CD4-positive, alpha-beta T cell treated with Interleukin-15 for 4 hours (primary cell): ENCODE data around the gene SAT2.
"Not testable (repeated sequence)": the region's sequence is repeated elsewhere in the genome, so short reads cannot be mapped to it uniquely, and the experiment has no call there.

Source experiments
- DNase-seq: peaks from one replicate; pipeline ENCODE4 v3.0.0-alpha.2; 2020; ENCODE audit warnings: low spot score

Gene SAT2

DNA sequence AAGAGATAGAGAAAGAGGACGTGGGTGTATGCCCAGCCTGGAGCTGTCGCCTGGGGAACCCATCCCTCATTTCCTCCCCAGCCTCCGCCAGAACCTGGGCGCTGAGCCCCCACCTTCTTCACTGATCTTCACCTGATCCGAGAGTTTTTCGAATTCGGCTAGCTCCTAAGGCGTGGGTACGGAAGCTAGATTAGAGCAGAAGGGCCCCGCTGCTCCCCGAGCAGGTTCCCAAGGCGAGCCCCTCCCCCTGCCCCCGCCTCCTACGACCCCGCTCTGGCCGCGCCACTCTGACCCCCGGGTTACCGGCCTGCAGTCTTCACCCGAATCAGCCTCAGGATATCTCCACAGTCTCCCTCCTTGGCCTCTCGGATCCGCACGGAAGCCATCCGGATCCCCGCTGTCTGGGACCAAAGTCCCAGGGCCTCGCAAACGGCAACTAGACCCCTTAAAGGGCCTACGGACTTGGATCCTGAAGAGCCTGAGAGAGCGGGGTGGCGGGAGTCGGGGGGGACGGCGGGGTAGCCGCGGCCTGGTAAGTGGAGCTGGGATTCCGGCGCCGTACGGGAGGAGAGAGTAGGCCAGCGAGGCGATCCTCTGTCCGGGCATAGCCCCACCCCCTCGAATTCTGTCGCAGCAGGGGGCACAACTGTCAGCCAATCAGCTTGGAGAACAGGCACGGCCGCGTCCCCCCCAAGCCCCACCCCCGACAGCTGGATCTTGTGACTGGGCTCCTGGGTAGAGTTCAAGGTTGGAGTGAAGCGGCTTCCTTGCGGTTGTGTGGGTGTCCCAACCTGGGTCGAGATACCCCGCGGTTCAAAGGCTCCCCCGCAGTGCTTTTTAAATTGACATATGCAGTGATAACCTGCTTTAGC lies at the start of gene SAT2:
SAT2 (minus strand) TSS at position 572 of the 872 bp plus-strand sequence; CDS start at position 386, 186 bp downstream.
- peak; percentile 85 for DNase-seq

DNA sequence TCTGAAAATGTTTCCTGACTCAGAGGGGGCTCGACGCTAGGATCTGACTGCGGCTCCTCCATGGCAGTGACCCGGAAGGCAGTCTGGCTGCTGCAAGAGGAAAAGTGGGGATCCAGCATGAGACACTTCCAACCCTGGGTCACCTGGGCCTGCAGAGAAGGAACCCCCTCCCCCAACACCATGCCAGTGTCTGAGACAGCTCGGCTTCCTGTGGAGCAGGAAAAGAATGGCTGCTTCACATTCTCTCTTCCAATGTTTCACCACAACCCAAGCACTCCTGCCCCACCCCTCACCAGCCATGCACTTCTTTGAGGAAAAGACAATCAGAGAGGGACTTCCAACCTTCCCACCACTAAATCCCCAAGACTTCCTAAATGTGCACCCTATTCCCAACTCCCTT lies 48.9 kb upstream of the SAT2 start:
- DNase-seq: no peak

DNA sequence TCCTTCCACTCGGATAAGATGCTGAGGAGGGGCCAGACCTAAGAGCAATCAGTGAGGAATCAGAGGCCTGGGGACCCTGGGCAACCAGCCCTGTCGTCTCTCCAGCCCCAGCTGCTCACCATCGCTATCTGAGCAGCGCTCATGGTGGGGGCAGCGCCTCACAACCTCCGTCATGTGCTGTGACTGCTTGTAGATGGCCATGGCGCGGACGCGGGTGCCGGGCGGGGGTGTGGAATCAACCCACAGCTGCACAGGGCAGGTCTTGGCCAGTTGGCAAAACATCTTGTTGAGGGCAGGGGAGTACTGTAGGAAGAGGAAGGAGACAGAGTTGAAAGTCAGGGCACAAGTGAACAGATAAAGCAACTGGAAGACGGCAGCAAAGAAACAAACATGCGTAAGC lies 47.3 kb upstream of the SAT2 start:
- DNase-seq: no peak

DNA sequence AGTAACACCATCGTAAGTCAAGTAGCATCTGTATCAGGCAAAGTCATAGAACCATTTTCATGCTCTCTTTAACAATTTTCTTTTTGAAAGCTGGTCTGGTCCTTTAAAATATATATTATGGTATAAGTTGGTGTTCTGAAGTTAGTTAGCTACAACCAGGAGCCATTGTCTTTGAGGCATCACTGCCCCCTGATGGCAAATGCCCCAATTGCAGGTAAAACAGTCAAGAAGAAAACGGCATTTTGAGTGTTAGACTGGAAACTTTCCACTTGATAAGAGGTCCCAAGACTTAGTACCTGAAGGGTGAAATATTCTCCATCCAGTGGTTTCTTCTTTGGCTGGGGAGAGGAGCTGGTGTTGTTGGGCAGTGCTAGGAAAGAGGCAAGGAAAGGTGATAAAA lies 45.6 kb upstream of the SAT2 start:
- peak; percentile 18 for DNase-seq

DNA sequence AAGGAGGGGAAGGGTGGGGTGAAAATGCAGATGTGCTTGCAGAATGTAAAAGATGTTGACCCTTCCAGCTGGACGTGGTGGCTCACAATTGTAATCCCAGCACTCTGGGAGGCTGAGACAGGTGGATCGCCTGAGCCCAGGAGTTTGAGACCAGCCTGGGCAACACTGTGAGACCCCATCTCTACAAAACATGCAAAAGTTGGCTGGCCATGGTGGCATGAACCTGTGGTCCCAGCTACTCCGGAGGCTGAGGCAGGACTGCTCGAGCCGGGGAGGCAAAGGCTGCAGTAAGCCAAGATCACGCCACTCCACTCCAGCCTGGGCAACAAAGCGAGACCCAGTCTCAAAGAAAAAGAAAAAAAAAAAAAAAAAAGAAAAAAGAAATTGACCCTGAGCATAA lies 40.9 kb upstream of the SAT2 start:
- no peak for DNase-seq

DNA sequence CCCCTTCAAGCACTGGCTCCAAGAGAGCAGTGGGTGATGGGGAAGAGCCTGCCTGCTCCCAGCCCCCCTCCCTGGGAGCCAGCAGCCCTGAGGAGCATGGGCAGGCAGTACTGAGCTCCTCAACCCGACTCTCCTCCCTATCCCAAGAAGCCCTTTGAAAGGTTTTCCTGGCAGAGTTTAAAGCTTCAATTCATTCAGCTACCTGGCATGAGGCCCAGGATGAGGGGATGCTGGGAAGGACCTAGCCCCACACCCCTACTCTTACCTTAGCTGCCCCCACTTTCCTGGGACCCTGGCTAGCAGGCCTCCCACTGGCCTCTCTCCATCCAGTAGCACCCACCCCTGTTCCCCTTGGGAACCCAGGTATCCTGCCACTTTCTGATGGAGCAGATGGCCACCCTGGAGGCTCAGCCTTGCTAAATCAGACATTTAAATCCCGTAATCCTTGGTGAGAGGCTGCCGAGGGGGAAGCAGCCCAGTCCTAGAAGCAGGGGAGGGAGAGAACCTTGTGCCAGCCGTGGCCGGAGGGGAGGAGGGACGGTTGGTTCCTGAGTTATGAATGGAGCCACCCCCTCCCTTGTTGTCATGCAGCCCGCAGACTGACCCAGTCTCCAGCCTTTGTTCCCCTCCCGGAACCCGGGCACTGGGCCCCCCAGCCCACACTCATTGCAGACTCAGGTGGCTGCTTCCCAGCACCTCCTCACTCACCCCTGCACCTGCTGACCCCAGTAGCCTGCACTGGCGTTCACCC lies 40.2 kb upstream of the SAT2 start:
- DNase-seq: no peak

DNA sequence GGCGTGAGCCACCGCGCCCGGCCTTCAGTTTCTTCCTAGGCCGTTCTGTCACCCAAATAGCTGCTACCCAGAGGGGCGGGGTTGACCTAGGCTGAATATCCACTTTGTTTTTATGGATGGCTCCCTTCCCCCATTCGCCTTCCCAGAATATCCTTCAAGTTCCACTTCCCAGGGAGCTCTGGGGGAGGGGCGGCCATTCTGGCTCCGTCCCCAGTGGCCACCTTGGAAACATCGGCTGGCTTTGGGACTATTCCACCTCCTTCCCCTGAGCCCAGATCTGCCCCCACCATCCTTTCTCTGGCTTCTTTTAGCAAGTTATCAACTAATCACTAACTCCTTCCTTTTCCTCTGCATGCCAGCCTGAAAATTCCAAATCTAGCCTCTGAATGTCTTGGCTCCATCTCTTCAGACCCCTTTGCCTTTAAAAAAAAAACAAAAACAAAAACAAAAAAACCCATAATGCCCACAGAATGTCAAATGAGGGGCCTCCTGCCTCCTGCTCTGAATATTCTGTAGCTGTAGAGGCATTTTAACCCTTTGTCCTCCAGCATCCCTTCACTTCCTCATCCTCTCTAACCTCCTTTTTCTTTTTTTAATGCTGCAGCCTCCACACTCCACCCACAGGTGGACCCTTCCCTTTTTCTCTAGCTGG lies 29.5 kb upstream of the SAT2 start:
- no peak for DNase-seq

DNA sequence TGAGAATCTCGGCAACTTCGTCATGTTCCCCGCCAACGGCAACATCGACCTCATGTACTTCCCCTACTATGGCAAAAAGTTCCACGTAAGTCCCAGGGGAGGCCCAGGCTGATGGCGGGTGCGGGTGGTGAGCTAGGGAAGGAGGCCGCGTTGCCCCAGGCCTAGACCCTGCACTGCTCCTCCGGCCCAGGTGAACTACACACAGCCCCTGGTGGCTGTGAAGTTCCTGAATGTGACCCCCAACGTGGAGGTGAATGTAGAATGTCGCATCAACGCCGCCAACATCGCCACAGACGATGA lies 27.9 kb upstream of the SAT2 start:
- no peak for DNase-seq

DNA sequence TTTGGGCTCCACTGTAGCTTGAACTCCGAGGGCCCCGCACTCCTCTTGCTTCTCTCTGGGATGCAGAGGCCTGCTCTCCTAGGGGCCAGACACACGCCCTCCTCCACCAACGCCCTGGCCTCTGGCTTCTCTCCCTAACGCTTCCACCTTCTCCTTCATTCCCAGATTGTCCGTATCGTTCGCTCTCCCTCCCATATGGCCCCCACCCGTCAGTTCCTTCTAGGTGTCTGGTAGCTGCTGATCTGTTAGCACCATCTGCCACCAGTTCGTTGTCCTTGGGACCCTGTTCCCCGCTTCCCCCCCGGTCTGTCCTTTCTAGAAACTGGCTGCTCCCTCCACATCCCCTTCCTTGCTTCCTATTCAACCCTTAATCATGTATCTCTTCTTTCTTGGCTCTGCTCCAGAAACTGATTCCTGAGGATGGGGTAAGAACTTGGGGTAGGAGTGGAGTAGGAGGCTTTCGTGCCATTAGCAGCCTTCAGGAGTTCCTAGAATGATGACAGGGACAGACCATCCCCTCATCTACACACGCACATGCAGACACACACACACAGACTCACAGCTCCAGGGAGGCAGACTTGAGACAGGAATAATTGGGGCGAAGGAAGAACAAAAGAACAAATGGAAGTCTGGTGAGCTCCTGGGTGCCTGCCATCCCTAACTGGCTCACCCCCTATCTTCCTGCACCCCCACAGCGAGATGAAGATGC lies 27.4 kb upstream of the SAT2 start:
- DNase-seq: no peak

DNA sequence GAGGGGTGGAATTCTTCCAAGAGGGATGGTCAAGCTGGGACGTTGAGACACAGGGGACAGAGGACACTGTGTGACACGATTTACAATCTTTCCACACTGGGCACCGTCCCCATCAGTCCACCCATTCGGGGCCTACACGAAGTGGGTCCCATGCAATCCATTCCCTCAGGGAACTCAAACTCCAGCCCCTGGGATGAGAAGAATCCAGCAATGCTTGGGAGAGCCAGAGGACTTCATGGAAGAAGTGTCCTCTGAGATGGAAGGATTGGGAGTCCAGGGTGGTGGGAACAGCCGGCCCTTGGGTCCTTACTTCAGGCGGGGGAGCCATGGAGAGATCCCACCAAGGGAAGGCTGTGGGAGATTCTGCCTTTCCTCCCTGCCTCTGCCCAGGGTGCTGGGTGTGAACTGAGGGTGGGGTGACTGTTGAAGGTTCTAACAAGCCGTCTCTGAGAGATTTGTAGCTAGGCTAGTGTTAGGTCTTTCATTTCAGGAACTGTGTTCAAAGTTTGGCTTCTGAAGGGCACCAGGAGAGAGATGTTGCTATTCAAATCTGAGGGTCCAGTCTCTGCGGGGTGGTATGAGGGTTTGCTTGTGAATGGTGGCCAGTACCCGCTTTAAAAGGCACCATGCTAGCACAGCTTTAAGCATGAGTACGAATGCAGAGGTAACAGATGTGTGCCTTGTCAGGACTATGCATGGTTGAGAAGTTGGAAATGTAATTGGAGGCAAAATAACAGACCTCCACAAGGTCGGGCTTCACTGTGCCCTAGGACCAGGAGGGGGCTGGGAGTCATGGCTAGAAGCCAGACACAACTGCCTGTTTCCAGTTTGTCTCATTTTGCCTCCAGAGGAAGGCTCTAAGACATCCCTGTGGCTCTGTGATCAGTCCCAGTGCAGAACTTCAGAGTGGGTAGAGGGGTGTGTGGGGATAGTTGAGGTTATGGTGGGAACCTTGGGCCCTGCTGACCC lies 25.1 kb upstream of the SAT2 start:
- DNase-seq: no peak

DNA sequence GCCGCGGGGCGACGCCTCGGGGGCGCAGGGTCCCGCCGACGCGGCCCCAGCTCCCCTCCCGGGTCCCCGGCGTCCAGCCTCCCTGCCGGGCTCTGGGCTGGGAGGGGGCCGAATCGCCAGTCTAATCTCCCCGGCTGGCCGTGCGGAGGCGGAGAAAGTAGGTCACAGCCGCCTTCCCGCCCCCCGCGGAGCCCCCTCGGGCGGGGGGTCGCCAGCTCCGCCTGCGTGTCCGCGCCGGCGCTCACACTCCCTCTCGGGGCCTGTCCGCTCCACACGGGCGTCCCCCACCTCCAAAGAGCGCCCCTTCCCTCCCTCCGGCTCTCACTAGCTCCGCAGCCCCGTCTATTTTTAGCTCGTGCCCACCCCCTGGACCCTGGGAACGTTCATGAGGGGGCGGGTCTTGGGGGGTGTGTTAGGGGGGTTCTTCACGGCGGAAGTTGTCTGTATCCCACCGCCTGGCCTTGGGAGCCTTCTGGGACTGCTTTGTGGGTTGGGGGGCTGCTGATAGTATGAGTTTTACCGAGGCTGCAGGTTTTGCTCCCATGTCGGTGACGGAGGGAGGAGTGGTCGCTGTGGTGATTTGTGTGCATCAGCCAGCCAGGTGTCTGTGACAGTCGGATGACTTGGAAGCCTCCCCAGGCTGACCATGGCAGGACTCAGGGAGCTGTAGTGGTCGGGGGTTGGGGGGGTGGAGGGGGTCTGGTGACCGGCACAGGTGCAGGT lies 24.2 kb upstream of the SAT2 start:
- no peak for DNase-seq

DNA sequence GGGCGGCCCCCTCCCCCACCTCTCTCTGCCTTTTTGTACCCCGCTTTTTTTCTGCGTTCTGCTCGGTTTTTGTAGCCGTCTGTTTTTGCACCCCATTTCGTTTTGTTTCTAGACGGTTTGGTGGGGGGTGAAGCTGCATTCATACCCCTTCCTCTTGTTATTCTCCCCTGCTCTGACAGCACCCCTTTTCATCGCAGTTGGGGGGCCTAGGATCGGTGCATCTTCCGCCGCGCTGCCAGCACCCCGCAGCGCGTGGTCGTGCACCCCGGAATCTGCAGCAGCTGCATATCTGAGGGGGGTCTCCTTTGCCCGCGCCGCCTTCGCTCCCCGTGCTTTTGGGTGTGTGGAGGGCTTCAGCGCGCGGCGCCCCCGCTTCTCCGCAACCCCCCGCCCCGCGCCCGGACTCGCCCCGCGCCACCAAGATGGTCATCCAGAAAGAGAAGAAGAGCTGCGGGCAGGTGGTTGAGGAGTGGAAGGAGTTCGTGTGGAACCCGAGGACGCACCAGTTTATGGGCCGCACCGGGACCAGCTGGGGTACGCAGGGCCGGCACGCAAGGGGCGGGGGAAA lies 23.6 kb upstream of the SAT2 start:
- no peak for DNase-seq

DNA sequence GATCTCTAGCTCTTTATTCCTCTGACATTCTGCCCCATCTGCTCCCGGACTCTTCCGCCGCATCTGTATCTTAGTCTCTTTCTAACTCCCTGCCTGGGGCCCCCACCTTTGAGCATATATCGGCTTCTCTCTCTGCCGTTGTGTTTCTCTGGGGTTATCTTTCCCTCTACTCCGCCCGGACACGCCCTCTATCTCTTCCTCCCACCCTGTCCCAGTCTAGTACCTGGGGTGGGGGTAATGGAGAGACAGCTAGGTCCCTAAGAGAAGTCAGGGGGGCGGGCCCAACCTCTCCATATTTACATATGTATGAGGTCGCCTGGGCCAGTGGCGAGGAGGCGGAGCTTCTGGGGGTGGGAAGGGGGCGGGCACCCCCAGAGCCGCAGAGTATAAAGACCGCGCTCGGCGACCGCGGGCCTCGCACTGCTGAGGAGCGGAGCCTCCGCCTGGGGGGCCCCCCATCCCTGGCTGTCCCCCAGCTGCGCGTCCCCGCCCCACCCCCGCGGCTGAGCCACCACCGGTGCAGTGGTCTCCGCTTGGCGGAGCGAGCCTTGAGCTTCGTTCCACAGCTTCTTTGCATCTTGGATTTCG lies 23.0 kb upstream of the SAT2 start, which contains the start of gene ATP1B2:
ATP1B2 (plus strand) TSS at position 418 of the 588 bp plus-strand sequence. CDS start 593 bp downstream, outside the sequence.
- peak; percentile 65 for DNase-seq

DNA sequence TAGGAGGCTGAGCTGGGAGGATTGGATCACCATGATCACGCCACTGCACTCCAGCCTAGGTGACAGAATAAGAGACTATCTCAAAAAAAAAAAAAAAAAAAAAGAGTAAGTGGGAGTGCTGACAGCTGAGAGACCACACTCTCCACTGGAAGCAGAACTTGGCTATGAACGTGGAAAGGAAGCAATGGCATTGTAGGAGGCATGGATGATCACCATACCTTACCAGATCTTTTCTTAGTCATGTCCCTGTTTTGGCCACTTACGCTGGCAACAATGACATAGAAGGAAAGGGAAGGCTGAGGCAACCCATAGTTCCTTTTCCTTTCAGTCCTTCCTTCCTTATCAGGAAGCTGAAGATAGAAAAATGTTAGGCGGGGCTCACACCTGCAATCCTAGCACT lies 19.4 kb upstream of the SAT2 start:
- DNase-seq: no peak

DNA sequence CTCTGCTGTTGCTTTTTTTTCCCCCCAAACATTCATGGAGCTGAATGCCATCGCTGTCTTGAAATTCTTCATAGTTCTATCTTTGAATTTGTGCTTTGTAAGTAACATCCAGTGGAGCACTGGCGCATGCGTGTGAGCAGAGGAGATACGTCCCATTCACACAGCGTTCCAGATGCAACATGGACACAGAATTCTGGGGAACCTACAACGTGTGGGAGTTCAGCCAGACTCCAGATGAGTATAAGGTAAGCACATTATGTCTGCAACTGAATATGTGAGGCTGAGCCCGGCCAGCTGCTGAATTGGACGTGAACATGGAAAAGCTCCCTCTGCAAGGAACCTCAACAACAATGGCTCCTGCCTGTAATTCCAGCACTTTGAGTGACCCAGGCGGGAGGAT lies 18.8 kb upstream of the SAT2 start:
- no peak for DNase-seq

DNA sequence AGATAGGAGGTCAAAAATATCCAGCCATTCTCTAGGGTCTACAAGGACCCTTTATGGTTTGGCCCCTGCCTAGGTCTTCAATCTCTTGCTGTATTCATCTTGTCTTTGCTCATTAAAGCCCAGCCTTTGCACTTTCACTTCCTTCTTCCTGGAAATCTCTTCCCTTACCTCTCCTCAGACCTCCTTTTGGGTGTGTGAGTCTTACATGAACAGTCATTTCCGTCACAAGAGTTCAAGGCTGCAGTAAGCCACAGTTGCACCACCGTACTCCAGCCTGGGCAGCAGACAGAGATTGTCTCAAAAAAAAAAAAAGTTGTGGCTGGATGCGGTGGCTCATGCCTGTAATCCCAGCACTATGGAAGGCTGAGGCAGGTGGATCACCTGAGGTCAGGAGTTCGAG lies 17.2 kb upstream of the SAT2 start:
- DNase-seq: no peak

DNA sequence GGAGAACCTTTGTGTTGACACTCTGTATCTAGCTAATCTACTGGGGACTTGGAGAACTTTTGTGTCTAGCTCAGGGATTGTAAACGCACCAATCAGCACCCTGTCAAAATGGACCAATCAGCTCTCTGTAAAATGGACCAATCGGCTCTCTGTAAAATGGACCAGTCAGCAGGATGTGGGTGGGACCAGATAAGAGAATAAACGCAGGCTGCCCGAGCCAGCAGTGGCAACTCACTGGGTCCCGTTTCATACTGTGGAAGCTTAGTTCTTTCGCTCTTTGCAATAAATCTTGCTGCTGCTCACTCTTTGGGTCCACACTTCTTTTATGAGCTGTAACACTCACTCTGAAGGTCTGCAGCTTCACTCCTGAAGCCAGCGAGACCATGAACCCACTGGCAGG lies 14.0 kb upstream of the SAT2 start:
- DNase-seq: not testable (repeated sequence)

DNA sequence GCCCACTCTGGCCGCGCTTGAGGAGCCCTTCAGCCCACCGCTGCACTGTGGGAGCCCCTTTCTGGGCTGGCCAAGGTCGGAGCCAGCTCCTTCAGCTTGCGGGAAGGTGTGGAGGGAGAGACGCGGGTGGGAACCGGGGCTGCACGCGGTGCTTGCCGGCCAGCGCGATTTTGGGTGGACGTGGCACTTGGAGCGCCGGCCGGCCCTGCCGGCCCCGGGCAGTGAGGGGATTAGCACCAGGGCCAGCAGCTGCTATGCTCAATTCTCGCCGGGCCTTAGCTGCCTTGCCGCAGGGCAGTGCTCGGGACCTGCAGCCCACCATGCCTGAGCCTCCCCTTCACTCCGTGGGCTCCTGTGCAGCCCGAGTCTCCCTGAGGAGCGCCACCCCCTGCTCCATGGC lies 13.2 kb upstream of the SAT2 start:
- DNase-seq: no peak

DNA sequence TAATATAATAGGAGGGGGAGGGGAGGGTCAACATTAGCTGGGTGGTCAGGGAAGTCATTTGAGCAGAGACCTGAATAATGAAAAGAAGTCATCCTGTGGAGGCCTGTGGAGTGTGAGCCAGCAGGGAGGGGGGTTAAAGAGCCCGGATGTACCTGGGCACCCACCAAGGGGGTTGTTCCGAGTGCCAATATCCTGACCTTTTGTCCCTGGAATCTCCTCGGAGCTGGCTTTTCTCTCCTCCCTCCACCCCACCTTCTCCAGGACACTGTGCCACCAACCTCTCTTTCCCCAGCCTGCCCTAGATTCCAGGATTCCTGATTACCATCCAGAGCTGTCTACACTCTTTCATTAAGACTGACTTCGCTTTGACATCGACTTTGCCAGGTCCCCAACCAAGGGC lies 8.5 kb upstream of the SAT2 start:
- DNase-seq: no peak

DNA sequence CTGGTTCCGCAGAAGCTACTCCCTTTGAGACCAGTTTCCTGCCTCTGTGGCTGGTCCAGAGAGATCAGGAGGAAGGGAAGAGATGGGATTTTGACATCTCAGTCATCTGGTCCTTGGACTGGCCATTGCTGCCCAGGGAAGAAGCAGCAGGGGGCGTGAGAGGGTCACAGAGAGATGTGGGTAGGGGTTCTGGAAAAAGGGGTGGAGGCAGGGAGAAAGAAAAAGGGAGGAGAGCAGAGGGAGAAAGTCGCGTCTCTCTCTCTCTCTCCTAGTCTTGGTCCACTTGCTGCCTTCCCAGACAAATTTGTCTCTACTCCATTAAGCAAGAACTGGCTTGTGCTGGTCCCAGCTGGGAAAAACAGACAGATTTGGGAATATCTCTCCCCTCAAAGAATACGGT lies 6.8 kb upstream of the SAT2 start:
- DNase-seq: no peak
